Effector CD8-positive, alpha-beta T cell (primary cell): ENCODE results near the gene GRM5.
"Not testable (repeated sequence)": the region's sequence is repeated elsewhere in the genome, so short reads cannot be mapped to it uniquely, and the experiment has no call there.

Source experiments
- DNase-seq: peaks from one replicate; lab custom pipeline; 2025; lab: John Stamatoyannopoulos, UW

The GRM5 gene

DNA sequence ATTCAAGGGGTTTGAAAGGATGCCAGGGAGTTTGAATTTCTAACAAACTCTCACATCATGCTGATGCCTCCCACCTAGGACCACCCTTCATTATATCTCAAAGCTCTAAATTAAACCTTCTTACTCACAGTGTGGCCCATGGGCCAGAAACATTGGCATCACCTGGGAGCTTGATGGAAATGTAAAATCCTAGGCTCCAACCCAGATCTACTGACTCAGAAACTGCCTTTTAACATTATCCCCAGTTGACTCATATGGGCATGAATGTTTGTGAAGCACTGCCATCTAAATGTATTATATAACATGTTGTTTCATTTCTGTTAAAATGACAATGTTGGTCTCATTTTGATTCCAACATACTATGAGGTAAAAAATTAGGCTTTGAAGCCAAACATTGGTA lies 90.3 kb downstream of the GRM5 start:
- not testable (repeated sequence) for DNase-seq

DNA sequence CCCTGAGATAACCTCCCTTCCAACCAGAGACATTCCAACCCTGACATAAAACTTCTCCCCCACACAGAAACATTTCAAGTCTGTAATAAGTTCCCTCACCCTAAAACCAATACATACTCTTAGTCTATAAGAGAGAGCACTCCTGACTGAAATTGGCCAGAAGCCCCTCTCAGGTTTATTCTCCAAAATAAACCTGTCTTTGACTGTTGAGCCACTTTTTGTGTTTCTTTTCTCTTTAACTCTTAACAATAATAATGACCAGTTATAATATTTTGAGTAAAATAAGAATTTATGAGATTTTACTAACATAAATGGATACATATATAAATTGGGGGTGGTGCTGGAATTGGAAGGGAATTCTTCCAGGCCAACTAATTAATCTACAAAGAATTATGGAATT lies 93.6 kb downstream of the GRM5 start:
- DNase-seq, result no peak

DNA sequence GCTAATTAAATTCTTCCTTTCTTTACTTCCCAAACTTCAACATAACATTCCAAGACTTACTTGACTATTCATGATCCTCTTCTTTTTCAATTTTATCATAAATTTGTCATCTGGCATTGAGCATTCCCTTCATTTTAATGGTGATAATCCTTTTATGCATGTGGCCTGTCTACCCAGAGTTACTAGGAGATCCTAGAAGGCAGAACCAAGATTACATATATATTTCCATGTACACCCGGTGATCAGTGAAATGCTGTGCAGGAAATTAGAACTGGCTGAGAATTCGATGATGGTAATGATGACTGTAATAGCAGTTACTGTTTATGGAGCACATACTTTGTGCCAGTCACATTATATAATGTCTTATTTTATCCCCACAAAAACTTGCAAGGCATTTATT lies 104.2 kb downstream of the GRM5 start:
- DNase-seq, result not testable (repeated sequence)

DNA sequence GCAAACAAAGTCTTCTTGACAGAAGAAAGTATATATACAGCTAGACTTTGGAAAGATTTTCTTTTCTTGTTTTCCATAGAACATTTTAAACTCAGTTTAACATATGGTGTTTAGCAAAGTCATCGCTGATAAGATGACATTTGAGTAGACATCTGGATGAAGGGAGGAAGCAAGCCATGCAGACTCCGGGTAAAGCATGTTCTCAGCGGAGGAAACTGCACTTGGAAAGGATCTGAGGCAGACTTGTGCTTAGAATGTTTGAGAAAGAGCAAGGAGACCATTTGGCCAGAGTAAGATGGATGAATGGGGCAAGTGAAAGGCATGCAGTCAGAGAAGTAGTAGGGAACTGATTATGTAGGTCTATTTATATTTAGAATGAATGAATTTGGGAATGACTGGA lies 105.9 kb downstream of the GRM5 start:
- DNase-seq, result not testable (repeated sequence)

DNA sequence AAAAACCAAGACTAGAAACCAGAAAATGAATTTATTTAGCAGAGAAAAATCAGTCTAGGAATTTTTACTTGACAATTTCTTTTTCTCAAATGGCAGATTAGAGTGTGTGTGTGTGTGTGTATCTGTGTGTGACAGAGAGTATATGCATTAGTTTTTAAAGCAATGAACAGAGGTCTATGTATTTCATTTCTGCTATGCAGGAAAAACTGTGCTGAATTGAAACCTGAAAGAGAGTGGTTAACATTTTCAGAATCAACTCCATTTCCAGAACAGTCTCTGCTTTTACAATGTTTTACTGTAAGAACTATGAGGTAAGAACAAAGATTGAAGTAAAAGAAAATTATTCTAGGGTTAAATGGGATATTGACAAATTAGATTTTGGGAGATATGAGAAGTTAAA lies 114.8 kb downstream of the GRM5 start:
- no peak for DNase-seq

DNA sequence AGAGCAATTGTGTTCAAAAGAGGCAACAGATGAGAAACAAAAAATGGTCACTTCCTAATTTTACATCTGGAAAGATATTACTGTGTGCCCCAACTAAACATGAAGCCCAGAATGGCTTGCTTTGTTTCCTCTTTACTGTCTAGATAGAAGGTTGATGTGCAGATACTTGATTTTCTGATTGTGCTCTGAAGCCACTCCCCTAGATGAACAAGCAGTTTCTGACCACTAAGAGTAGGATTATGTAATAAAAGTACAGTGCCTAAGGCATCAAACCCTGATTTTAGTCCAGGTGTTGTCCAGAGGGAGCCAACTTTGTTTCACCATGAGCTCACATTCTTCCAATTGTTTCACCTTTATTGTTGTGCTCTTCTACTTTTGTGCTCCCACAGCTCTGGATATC lies 116.9 kb downstream of the GRM5 start:
- not testable (repeated sequence) for DNase-seq

DNA sequence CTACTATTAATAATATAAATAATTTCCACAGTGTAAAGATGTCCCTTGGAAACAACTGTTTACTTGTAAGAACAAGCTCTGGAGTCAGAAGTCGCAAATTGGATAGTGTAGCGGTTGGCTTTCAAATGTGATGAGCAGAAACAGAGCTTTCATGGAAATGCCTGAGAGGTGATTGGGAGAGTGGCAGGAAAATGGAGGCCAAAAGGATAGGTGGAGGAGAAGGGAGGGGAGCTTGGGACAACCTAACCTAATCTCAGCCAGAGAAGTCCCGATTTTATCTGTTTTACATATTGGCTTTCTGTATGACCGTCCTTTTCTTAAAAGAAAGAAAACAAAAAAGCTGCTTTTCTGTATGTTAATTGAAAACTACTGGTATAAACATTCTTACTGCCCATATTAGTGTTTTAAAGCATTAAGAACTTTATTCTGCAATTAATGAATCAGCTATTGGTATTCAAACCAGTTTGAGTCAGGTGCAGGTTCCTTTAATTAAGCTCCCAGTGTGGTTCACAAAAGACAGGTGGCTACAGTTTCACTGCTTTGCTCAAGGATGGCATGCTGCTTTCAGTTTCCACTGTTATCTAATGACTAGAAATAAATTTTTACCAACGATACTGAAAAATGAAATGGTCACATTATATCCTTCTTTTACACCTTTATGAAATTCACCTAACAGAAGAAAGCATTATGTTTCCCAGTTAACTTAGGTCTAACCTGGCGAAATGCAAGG lies 117.8 kb downstream of the GRM5 start:
- DNase-seq, result not testable (repeated sequence)

DNA sequence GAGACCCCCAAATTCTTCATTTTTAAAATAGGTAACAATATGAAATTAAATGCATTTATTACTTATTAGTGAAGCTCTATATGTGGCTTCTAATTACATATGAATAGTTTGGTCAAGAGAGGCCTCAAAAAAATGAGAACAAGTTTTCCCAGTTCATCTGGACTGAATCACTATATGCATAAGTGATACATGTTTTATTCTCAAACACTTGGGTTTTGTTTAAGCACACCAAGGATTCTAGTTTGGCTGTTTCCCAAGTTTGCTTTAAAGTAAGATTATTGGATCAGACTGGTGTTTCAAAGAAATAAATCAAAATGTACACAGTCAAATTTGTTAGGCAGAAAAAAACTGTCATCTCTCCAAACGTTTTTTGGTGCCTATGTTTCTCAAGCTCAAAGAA lies 136.1 kb downstream of the GRM5 start:
- not testable (repeated sequence) for DNase-seq

DNA sequence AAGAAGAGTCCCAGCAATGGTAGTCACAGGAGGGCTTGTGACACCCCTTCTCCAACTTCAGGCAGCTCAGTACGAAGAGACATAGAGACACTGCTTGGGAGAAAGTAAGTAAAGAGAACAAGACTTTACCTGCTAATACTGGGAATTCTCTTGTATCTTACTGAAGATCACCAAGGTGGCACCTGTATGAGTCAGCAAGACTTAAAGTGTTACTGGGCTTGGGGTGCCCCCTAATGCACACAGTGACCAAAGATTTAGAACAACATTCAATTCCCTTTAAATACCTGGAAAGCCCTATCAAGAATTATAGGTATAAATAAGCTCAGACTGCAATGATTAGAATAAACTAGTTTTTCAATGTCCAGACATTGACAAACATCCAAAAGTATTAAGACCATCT lies 148.7 kb downstream of the GRM5 start:
- DNase-seq, result not testable (repeated sequence)

DNA sequence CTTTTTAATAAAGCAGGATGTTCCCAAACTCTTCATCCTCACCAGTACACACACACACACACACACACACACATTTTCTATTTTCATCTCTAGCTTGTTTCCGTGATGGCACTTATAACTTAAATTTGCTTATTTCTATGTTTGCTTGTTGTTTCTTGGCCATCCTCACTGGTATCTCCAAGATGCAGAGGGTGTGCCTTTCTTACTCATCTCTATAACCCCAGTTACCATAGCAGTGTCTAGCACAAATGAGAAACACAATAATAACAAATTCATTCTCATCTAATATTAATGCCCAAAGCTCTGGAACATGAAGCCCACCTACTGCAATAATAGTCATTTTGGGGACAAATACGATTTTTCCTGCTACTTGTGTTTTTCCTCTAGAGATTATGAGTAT lies 156.3 kb downstream of the GRM5 start:
- DNase-seq, result no peak

DNA sequence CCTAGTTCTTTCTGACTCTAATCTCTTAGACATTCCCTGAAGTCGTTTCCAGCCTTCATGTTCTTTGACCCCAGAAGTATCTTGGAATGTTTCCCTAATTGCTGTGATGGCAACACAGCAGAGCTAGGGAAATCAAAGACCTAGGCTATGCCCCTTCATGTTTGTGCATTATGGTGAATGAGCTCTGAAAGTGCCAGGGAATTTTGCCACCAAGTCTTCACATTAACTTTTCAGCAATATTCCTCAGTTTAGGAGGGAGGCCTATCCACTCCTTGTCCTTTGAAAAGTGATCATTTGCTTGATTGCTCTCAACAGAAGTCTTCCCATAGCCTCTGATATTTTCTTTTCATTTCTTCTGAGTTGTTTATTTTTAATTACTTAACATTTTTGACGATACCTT lies 164.3 kb downstream of the GRM5 start:
- DNase-seq, result not testable (repeated sequence)

DNA sequence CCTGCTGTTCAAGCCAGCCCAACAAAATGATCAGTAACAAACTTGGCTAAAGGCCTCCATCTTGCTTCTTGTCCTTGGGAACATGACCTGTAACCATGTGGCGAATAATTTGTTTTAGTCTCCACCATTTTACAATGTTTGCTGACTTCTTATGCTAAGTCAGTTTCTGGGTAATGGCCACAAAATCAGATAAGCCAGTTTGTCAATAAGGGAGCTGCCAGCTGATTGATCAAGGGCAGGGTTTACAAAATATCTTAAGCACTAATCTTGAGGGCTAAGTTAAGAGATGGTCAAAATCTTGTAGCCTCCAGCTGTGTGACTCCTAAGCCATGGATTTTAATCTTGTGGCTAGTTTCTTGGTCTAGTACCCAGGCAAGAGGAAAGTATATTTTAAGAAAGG lies 176.9 kb downstream of the GRM5 start:
- not testable (repeated sequence) for DNase-seq

DNA sequence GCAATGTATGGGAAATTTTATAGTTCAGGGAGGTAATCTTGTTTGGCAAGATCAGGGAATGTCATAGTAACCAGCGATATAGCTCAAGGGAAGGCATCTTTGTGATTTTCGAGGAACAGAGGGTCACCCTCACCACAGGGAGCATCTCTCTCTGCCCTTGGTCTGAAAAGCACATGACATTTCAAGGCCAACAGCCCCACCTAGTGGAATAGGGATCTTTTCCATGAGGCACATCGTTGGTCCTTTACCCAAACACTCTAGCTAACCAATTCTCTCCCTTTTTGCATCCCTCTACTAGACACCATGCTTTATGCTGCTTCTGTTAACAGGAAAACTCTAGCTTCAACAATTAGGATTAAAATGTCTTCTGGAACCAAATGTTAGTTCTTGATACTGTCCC lies 179.0 kb downstream of the GRM5 start:
- DNase-seq, result no peak

DNA sequence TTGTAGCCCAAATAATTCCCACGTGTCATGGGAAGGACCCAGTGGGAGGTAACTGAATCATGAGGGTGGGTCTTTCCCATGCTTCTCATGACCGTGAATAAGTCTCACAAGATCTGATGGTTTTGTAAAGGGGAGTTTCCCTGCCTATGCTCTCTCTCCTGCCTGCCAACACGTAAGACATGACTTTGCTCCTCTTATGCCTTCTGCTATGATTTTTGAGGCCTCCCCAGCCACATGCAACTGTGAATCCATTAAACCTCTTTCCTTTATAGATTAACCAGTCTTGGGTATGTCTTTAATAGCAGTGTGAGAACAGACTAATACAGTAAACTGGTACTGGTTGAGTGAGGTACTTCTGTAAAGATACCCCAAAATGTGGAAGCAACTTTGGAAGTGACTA lies 183.0 kb downstream of the GRM5 start:
- DNase-seq, result not testable (repeated sequence)

DNA sequence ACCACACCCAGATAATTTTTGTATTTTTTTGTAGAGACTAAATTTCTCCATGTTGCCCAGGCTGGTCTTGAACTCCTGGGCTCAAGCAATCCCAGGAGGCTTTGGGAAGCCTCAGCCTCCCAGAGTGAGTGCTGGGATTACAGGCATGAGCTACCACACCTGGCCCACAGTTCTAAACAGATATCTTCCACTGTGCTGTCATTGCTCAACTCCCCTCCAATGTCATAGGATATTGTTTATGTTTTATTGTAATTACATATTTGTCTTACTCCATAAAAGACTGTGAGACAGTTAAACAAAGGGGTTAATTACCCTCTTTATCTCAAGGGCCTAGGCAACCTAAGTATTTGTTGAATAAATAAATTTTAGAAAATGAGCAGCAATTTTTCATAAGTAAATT lies 204.2 kb downstream of the GRM5 start:
- DNase-seq, result no peak

DNA sequence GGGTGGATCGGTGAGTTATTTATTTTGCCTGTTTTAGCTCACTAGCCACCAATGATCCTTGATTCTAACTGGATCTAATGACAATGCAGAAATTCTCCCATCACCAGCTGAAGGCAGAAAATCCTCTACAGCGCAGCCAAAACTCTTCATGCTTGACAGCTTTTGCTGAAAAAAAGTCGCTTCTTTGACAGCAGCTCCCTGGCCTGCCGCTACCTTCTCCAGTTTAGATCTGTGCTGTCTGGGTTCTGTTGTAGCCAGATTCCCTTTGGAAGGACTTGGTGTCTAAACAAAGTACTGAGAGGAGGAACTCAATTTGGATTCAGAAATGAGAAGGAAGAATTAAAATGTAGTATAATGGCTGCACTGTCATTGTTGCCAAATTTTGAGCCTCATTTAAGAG lies 205.4 kb downstream of the GRM5 start:
- DNase-seq, result not testable (repeated sequence)

DNA sequence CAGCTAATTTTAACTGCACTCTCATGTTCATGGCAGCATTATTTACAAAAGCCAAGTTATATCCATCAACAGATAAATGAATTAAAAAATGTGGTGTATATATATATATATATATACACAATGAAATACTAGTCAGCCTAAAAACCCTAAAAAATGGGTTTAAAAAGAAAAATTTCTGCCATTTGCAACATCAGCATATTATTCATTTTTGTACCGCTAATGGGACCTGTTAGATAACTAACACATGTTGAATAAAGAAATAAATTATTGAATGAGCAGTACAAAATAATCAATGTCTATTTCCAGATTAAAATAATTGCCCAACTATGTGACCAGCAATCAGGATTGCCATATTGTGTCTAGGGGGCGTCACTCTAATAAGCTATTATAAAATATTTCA lies 211.8 kb downstream of the GRM5 start:
- DNase-seq, result not testable (repeated sequence)

DNA sequence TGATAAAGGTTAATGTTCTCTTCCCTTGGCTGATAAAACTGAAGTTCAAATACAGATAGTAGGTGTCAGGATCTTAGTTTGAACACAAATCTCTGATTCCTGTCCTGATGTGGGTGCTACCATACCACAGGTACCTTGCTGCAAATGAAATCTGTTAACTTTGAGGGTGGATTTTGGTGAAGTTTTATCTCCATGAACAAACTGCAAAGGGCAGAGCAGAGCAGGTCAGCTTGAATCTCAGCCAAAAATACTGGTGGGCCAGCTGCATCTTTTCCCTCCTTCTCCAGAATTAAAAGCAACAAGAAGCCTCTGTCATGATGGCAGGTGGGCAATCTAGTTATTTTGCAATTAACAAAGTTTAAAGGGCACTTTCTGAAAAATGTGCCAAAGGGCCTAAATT lies 214.2 kb downstream of the GRM5 start:
- not testable (repeated sequence) for DNase-seq

DNA sequence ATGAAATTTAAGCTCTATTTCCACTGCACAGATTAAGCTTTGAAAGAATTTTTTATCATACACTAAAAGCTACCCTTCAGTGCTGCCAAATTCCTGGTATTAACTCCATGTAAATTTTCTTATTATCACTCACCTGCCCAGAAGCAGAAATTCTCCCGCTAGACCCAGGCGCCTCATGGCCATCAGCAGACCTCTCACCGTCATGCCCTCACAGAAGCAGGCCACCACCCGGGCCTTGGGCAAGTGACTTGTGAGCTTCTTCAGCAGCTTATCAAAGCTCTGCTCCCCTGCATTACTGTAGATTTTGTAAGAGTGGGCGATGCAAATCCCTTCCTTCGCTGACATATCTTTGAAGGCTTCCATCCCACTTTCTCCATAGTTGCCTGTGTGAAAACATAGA lies 216.0 kb downstream of the GRM5 start:
- not testable (repeated sequence) for DNase-seq

DNA sequence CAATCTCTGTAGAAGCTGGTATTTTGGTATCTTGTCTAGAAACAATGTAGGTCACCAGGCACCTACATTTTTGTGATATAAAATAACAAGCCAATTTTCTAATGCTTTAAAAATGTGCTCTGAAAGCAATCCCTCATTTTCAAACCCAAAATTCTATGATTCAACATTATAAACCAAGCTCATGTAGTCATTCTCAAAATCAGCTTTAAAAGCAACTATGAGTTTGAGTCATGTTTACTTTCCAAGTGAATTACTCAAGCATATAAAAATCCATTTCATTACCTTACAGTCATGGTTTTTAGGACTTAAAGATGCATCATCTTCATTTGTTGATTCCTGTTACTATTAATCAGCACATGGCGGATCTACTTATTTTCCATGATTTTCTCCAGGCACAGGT lies 216.4 kb downstream of the GRM5 start:
- DNase-seq, result no peak

DNA sequence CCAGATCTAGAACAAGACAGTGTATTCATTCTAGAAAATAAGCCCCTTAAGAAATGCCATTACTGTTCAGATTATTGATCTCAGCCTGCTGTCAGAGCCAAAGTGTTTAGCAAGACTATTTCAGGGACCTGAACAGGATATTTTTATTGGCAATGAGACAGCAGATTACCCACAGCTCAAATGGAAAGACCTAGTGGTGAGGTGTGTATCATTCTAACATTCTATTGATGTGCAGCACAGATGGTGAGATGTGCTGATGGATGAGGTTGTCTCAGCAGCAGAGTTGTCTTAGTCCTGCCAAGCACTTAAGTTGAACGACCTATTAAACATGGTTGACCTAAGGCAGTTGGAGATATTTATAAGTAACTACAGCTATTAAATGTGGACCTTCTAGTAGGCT lies 219.5 kb downstream of the GRM5 start:
- DNase-seq, result not testable (repeated sequence)

DNA sequence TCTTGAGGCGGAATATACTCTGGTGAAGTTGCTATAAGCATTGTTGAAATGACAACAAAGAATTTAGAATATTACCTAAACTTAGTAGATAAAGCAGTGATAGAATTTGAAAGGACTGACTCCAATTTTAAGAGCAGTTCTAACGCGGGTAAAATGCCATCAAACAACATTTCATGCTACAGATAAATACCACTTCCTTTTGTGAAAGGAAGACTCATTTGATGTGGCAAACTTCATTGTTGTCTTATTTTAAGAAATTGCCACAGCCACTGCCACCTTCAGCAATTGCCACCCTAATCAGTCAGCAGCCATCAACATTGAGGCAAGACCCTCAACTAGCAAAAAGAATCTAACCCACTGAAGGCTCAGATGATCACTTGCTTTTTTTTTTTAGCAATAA lies 220.8 kb downstream of the GRM5 start:
- DNase-seq, result not testable (repeated sequence)

DNA sequence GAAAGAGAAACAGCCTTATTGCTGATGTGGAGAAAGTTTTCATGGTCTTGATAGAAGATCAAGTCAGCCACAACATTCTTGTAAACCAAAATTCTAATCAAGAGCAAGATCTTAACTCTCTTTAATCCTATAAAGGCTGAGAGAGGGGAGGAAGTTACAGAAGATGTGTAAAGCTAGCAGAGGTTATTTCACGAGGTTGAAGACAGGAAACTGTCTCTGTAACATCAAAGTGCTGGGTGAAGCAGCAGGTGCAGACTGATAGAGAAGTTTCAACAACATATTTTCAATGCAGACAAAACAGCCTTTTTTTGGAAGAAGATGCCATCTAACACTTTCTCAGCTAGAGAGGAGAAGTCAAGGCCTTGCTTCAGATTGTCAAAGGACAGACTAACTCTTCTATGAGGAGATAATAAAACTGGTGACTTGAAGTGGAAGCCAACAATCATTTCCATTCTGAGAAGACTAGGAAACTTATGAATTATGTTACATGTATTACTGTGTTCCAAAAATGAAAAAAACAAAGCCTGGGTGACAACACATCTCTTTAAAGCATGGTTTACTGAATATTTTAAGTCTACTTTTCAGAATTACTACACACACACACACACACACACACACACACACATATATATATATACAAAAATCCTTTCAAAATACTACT lies 221.9 kb downstream of the GRM5 start:
- DNase-seq, result not testable (repeated sequence)

DNA sequence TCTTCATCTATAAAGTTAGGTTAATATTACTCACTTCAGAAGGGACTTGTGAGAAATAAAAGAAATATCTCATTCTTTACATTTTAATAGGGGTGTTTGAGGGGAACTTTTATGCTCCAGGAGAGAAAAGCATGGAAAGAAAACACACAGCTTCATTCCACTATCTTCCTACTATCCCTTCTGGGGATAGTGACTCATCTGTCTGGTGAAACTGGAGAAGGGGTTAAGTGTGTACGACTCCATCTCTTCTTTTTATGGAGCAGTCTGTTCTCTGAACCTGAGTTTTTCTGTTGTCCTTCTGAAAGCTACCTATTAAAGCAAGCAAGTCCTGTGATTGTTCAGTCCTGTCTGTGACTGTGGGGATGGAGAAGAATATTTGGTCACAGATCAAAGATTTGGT lies 227.6 kb downstream of the GRM5 start:
- not testable (repeated sequence) for DNase-seq
